ENCODE results near the gene SAMD13.

The SAMD13 gene

DNA sequence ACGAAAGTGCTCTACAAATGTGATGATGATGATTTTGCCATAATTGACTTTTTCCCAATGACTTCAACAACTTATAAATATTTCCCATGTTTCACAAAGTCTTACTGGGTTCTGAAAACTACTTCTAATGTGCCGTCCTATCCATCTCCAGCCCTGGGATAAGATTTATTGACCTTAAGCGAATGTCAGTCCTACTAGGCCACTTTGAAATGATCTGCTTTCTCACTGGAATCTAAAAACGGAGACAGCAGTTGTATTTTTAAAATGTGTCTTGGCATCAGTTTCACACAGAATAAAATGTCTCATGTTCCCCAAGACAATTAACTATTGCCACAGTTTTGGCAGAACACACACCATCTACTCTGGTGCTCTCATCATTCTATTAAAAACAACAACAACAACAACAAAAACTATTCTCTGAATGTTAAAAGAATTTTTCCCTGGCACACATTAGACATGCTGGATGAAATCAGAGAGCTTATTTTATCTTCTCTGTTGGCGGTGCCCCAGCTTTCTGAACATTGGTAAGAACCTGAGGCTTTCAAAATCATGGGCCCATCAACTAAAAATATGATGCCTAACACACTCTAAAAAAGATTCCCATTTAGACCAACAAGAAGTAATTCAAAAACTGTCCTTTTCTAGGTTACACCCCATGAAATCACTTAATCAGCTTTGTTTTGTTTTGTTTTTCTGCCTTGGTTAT, 73.6 kb downstream of the SAMD13 start:
- DNase-seq = no peak

GRCh38 chr1:84376000-84376910, 74.7 kb downstream of the SAMD13 start:
- DNase-seq = no peak

DNA sequence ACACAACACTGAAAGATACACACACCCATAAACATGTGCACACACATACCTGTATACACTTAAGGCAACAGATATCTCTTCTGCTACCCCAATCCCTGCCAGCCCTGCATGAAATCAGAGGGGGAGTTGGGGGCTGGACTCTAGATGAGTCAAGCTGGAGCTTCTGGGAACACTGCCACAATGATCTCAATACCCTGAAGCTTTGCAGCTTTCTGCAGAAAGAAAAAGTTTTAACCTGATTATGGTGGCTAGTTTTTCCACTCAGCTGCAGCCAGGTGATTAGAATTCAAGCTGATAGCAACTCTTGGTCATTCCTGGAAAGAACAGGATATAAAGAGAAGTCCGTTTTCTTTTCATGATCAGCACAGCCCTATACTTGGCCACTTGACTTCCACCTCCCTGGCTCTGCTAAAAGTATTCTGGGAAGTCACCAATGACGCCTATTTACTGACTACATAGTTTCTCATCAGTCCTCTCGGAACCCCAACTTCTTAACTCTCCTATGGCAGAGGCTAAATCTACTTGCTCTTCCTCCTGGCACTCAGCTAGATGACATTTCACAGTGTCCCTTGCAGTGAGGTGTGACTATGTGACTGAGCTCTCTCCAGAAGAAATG, 76.1 kb downstream of the SAMD13 start:
- DNase-seq = no peak

- no peak for DNase-seq
These were observed 77.8 kb downstream of the SAMD13 start for GRCh38 chr1:84379138-84379916.

DNA sequence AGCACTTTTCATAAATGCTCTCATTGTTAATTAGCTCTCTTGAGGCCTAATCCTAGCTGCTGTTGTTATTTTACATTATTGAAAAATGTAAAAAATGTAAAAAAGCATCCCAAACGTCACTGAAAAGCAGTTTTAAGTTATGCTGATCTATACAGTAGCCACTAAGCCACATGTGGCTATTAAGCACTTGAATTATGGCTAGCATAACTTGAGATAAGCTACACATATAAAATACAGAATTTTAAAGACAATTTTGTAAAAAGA, 78.3 kb downstream of the SAMD13 start:
- DNase-seq = no peak

GRCh38 chr1:84382127-84382526, 80.6 kb downstream of the SAMD13 start:
- DNase-seq = no peak

GRCh38 chr1:84385347-84385746, 83.8 kb downstream of the SAMD13 start:
- no peak for DNase-seq

DNA sequence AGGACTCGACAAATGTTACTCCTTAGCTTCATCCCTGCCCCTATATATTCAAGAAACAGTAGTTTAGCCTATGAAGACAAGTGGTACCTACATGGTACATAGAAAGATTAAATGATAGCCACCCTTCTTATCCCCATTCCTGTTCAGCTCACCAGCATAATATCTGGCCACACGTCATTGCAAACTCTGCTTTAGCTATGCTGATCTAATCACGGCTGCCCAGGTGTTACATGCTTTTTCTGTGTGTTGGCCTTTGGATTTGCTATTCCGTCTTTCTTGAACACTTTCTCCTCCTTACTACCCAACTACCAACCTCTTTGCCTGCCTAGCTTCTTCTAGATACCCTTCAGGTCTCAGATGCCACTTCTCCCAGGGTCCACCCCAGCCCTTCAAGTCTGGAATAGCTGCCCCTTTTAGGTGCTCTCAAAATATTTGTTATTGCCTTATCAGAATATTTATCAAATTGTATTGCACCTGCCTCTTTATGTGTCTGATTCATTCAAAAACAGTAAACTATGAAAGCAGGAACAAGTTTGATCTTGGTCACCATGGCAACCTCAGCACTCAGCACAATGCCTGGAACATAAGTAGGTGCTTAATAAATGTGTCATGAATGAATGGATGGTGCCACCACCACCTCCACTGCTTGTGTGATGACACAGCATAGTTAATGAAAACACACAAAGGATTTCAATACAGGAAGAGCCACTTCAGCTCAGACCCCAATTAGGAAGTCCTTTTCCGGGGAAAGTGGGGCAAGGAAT, 85.4 kb downstream of the SAMD13 start:
- no peak for DNase-seq

GRCh38 chr1:84387480-84388163, 86.1 kb downstream of the SAMD13 start:
- no peak for DNase-seq

DNA sequence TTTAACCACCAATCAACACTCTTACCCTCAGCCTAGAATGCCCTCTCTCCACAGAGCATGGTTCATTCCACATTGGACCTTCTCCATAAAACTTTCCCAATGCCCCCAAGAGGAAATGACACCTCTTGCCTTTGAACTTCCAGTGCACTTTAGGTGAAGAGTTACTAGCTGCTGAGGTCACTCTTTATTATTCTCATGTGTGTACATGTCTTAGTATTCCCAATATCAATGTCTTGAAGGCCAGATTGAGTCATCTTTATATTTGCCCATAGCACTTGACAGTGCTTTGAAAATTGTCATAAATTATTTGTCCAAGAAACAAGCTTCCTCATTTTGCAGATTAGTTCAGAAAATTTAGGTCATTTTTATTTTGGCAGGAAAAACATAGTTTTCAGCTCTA, 88.7 kb downstream of the SAMD13 start:
- no peak for DNase-seq

- DNase-seq = no peak
These were observed 97.0 kb downstream of the SAMD13 start, which contains the start of gene DNASE2B for GRCh38 chr1:84398175-84399155. TSS of gene DNASE2B (plus strand) at chr1:84398484. CDS start at chr1:84398565, 81 bp downstream.
